HepG2 (cell line): ENCODE results near the gene ZMYND8. TPM values are rescaled to one million over a fixed set of nuclear protein-coding genes. Genes with fewer than 3 reads are reported as not detected.

Experiments
- ATAD3A ChIP-seq: sonication (generic); formaldehyde crosslinking; IDR thresholded peaks from 2 replicates; pipeline ENCODE4 v1.4.0; 2020; ENCODE audit warnings: missing genetic modification reagents
- CEBPB ChIP-seq: IDR thresholded peaks from 2 replicates; pipeline ENCODE4 v1.6.1; 2011; ENCODE audit warnings: low read depth, low read length, improper control_type of control experiment, borderline replicate concordance
- CREM ChIP-seq, 2 experiments: sonication (generic) in 1 of 2; formaldehyde crosslinking in 1 of 2; IDR thresholded peaks; 2 replicates each; pipeline versions ENCODE4 v1.4.0 to v1.6.1; 2016 to 2020; ENCODE audit warnings: antibody characterized with exemption in 1 of 2, mild to moderate bottlenecking in 1 of 2, missing genetic modification reagents in 1 of 2
- HOXD1 ChIP-seq: sonication (generic); formaldehyde crosslinking; IDR thresholded peaks from 2 replicates; pipeline ENCODE4 v1.5.0; 2020; ENCODE audit warnings: missing genetic modification reagents
- MAF1 ChIP-seq: sonication (generic); formaldehyde crosslinking; IDR thresholded peaks from 2 replicates; pipeline ENCODE4 v1.5.0; 2020; ENCODE audit warnings: missing genetic modification reagents, borderline replicate concordance
- NR3C1 ChIP-seq: sonication (generic); formaldehyde crosslinking; IDR thresholded peaks from 2 replicates; pipeline ENCODE4 v1.4.0; 2020; ENCODE audit warnings: missing genetic modification reagents
- ZBTB8A ChIP-seq: sonication (generic); formaldehyde crosslinking; IDR thresholded peaks from 2 replicates; pipeline ENCODE4 v1.4.0; 2020; ENCODE audit warnings: mild to moderate bottlenecking, low read depth, missing genetic modification reagents, borderline replicate concordance
- ZIK1 ChIP-seq: sonication (generic); formaldehyde crosslinking; IDR thresholded peaks from 2 replicates; pipeline ENCODE4 v1.5.0; 2020; ENCODE audit warnings: mild to moderate bottlenecking, low read depth, missing genetic modification reagents, borderline replicate concordance
- ZNF121 ChIP-seq: sonication (generic); formaldehyde crosslinking; IDR thresholded peaks from 2 replicates; pipeline ENCODE4 v1.5.0; 2020; ENCODE audit warnings: mild to moderate bottlenecking, missing genetic modification reagents
- ZNF276 ChIP-seq: sonication (generic); formaldehyde crosslinking; IDR thresholded peaks from 2 replicates; pipeline ENCODE4 v1.4.0; 2020; ENCODE audit warnings: mild to moderate bottlenecking, low read depth, missing genetic modification reagents
- ZNF713 ChIP-seq: sonication (generic); formaldehyde crosslinking; IDR thresholded peaks from 2 replicates; pipeline ENCODE4 v1.4.0; 2020; ENCODE audit warnings: mild to moderate bottlenecking, missing genetic modification reagents
- ZNF772 ChIP-seq: sonication (generic); formaldehyde crosslinking; IDR thresholded peaks from 2 replicates; pipeline ENCODE4 v1.5.0; 2020; ENCODE audit warnings: mild to moderate bottlenecking, missing genetic modification reagents
- polyA plus RNA-seq, 8 experiments: library from polyadenylated mRNA; depleted of rRNA in 3 of 8; stranded (reverse) in 7 of 8; unstranded in 1 of 8; fragments of >200 nt; fragmentation: Illumina TruSeq in 4 of 8; extraction: Trizol in 4 of 8; gene quantifications; 2 replicates each; pipeline versions ENCODE4 v1.2.1 to v1.2.3, GENCODE V29; 2011 to 2016; ENCODE audit warnings: low read depth in 4 of 8, missing spikeins in 1 of 8, mixed read lengths in 1 of 8; ENCODE audit not compliant: insufficient read depth in 1 of 8
- total RNA-seq, 5 experiments: library from RNA; depleted of rRNA; stranded (reverse); fragments of >200 nt; fragmentation: Illumina TruSeq; extraction: Trizol; gene quantifications; 2 replicates each; pipeline ENCODE4 v1.2.3, GENCODE V29; 2016; ENCODE audit warnings: low read depth in 1 of 5
- TF ChIP-seq, protein P1 (sequence below): IDR thresholded peaks from 2 replicates; pipeline ENCODE4 v1.6.1; 2016; ENCODE audit warnings: low read depth, missing genetic modification reagents, missing compliant biosample characterization
- TF ChIP-seq, protein P2 (sequence below): sonication (generic); formaldehyde crosslinking; IDR thresholded peaks from 2 replicates; pipeline ENCODE4 v1.5.0; 2020; ENCODE audit warnings: mild to moderate bottlenecking, missing genetic modification reagents, borderline replicate concordance
- TF ChIP-seq, protein P3 (sequence below): fragments of 450-650 bp; IDR thresholded peaks from 2 replicates; pipeline ENCODE4 v1.6.1; 2017

Gene ZMYND8
- total and polyA plus RNA-seq, 2 of the 13 experiments (the other 11 are each of a cell fraction or from before 2014, with no cell fraction given): 53.9 to 84.7 TPM

DNA sequence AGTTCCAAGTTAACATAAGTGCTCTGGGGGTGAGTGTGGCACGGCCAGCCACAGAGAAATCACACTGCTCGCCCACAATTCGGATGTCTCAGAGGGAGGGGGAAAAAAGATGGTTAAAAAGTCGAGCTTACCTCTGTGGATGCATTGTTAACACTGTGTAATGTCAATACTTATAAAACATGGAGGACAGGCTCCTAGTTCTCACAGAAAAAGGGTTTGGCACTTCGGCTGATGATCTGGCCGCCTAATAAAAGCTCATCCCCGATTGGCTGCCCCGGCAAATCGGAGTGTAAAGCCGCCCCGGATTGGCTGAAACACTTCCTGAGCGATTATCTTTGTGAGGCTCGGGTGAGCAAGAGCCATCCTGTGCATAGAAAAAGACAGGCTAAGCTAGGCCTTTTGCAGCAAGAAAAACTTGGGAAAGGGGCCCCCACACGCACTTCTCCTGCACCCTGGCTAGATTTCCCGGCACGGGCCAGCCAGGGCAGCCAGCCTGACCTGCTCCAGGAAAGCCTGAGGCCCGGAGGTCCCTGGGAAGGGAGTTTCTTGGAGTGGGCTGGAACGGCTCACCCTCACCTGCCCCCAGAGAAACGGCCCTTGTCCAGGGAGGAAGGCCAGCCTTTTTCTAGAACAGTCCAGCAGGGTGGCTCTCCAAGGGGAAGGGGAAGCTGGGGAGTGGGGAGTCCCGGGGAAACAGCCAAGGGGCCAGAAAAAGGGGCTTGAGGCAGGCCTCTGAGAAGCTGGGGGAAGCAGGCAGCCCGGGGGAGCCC is at the start of gene ZMYND8 (continued):
- TF ChIP-seq, protein P1, sequence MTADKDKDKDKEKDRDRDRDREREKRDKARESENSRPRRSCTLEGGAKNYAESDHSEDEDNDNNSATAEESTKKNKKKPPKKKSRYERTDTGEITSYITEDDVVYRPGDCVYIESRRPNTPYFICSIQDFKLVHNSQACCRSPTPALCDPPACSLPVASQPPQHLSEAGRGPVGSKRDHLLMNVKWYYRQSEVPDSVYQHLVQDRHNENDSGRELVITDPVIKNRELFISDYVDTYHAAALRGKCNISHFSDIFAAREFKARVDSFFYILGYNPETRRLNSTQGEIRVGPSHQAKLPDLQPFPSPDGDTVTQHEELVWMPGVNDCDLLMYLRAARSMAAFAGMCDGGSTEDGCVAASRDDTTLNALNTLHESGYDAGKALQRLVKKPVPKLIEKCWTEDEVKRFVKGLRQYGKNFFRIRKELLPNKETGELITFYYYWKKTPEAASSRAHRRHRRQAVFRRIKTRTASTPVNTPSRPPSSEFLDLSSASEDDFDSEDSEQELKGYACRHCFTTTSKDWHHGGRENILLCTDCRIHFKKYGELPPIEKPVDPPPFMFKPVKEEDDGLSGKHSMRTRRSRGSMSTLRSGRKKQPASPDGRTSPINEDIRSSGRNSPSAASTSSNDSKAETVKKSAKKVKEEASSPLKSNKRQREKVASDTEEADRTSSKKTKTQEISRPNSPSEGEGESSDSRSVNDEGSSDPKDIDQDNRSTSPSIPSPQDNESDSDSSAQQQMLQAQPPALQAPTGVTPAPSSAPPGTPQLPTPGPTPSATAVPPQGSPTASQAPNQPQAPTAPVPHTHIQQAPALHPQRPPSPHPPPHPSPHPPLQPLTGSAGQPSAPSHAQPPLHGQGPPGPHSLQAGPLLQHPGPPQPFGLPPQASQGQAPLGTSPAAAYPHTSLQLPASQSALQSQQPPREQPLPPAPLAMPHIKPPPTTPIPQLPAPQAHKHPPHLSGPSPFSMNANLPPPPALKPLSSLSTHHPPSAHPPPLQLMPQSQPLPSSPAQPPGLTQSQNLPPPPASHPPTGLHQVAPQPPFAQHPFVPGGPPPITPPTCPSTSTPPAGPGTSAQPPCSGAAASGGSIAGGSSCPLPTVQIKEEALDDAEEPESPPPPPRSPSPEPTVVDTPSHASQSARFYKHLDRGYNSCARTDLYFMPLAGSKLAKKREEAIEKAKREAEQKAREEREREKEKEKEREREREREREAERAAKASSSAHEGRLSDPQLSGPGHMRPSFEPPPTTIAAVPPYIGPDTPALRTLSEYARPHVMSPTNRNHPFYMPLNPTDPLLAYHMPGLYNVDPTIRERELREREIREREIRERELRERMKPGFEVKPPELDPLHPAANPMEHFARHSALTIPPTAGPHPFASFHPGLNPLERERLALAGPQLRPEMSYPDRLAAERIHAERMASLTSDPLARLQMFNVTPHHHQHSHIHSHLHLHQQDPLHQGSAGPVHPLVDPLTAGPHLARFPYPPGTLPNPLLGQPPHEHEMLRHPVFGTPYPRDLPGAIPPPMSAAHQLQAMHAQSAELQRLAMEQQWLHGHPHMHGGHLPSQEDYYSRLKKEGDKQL (CRISPR knock-in tag): no peak
- TF ChIP-seq, protein P2, sequence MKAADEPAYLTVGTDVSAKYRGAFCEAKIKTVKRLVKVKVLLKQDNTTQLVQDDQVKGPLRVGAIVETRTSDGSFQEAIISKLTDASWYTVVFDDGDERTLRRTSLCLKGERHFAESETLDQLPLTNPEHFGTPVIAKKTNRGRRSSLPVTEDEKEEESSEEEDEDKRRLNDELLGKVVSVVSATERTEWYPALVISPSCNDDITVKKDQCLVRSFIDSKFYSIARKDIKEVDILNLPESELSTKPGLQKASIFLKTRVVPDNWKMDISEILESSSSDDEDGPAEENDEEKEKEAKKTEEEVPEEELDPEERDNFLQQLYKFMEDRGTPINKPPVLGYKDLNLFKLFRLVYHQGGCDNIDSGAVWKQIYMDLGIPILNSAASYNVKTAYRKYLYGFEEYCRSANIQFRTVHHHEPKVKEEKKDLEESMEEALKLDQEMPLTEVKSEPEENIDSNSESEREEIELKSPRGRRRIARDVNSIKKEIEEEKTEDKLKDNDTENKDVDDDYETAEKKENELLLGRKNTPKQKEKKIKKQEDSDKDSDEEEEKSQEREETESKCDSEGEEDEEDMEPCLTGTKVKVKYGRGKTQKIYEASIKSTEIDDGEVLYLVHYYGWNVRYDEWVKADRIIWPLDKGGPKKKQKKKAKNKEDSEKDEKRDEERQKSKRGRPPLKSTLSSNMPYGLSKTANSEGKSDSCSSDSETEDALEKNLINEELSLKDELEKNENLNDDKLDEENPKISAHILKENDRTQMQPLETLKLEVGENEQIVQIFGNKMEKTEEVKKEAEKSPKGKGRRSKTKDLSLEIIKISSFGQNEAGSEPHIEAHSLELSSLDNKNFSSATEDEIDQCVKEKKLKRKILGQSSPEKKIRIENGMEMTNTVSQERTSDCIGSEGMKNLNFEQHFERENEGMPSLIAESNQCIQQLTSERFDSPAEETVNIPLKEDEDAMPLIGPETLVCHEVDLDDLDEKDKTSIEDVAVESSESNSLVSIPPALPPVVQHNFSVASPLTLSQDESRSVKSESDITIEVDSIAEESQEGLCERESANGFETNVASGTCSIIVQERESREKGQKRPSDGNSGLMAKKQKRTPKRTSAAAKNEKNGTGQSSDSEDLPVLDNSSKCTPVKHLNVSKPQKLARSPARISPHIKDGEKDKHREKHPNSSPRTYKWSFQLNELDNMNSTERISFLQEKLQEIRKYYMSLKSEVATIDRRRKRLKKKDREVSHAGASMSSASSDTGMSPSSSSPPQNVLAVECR (CRISPR knock-in tag): peak; percentile 26
- TF ChIP-seq HOXD1 (CRISPR knock-in tag) (no peak; the same call in 1 of the 2 replicates), MAF1 (CRISPR knock-in tag) (no peak), CREM (IDR thresholded peaks at IDR 0.05) (peak; percentile 67), CREM (CRISPR knock-in tag; IDR thresholded peaks at IDR 0.05) (no peak), ZNF121 (CRISPR knock-in tag) (no peak), ATAD3A (CRISPR knock-in tag) (no peak), NR3C1 (CRISPR knock-in tag) (no peak), ZIK1 (CRISPR knock-in tag) (no peak), CEBPB (no peak), ZNF276 (CRISPR knock-in tag) (no peak), ZBTB8A (no peak), ZNF713 (peak; percentile 33; the same call in 1 of the 2 replicates), ZNF772 (CRISPR knock-in tag) (peak; percentile 28)
- TF ChIP-seq, protein P3, sequence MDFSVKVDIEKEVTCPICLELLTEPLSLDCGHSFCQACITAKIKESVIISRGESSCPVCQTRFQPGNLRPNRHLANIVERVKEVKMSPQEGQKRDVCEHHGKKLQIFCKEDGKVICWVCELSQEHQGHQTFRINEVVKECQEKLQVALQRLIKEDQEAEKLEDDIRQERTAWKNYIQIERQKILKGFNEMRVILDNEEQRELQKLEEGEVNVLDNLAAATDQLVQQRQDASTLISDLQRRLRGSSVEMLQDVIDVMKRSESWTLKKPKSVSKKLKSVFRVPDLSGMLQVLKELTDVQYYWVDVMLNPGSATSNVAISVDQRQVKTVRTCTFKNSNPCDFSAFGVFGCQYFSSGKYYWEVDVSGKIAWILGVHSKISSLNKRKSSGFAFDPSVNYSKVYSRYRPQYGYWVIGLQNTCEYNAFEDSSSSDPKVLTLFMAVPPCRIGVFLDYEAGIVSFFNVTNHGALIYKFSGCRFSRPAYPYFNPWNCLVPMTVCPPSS: no peak
